ENCODE data around the gene CD160. TPM values are rescaled to one million over a fixed set of nuclear protein-coding genes. Genes with fewer than 3 reads are reported as not detected.
"Not testable (repeated sequence)": the region's sequence is repeated elsewhere in the genome, so short reads cannot be mapped to it uniquely, and the experiment has no call there.

The CD160 gene, protein sequence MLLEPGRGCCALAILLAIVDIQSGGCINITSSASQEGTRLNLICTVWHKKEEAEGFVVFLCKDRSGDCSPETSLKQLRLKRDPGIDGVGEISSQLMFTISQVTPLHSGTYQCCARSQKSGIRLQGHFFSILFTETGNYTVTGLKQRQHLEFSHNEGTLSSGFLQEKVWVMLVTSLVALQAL
- not detected in 2 replicates for total RNA-seq (2014; rRNA removed; shearing (Covaris generic); ENCODE audit: low replicate concordance)

DNA sequence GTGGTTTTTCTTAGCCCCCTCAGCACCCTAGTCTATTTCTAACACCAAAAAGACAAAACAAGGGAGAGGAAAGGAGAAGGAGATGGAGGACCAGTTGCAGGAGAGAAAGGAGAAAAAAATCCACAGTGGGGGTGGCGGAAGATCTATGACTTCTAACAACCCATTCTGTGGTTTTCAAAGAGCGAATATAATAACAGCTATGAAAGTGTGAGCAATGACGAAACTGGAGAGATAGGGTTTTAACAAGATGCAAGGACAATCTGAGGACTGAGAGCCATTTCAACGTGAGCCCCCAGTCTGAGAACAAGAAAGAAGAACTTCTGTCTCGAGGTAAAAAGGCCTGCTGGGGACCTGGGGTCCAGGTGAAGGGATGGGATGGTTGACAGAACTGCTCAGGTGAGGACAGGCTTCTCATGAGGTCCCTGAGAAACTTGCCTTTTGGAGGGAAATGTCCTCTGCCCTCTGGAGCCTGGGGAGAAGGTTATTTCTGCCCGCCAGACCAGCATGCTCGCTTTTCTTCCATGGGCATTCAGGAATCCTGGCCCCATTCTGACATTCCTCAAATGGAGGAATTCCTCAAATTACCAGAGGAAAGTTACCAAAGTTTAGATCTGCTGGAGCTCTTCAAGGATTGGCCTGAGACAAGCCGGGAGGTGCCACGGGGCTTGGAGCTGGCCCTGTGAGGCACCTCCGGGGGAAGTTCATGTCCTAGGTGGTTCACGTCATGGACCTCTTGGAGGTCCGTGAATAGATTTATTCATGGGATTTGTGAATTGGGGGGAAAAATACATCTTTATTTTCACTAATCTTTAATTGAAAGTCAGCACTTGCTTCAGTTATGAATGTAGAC is at the start of gene CD160:
TSS of gene CD160 (plus strand) at position 270 of the 850 bp plus-strand sequence. CDS start 8,829 bp downstream, outside the sequence.
- Histone ChIP-seq H2AFZ (ENCODE audit: low read length) (no peak within 1 kb of the TSS), H3K9me2 (replicated peaks; ENCODE audit: insufficient read depth, low read length) (no peaks in the 10 kb centered on the region), H3K27ac (ENCODE audit: low read length) (no peak within 1 kb of the TSS), H3K4me1 (ENCODE audit: low read length) (peaks cover 7% of the 10 kb centered on the region), H3K9ac (ENCODE audit: low read length) (no peak within 1 kb of the TSS), H4K20me1 (ENCODE audit: insufficient read depth, low read depth, low read length) (no peaks in the 10 kb centered on the region), H3K4me3 (ENCODE audit: low read length) (no peak within 1 kb of the TSS), H3K9me3 (ENCODE audit: low read length) (no peaks in the 10 kb centered on the region), H3K4me2 (ENCODE audit: low read depth, low read length, poor library complexity, severe bottlenecking) (no peak within 1 kb of the TSS), H3K36me3 (ENCODE audit: insufficient read depth, low read length) (no peaks in the 10 kb centered on the region), H3K79me2 (ENCODE audit: low read length) (no peaks in the 10 kb centered on the region), H3K27me3 (ENCODE audit: low read length) (no peaks in the 10 kb centered on the region)
- no peak for DNase-seq

DNA sequence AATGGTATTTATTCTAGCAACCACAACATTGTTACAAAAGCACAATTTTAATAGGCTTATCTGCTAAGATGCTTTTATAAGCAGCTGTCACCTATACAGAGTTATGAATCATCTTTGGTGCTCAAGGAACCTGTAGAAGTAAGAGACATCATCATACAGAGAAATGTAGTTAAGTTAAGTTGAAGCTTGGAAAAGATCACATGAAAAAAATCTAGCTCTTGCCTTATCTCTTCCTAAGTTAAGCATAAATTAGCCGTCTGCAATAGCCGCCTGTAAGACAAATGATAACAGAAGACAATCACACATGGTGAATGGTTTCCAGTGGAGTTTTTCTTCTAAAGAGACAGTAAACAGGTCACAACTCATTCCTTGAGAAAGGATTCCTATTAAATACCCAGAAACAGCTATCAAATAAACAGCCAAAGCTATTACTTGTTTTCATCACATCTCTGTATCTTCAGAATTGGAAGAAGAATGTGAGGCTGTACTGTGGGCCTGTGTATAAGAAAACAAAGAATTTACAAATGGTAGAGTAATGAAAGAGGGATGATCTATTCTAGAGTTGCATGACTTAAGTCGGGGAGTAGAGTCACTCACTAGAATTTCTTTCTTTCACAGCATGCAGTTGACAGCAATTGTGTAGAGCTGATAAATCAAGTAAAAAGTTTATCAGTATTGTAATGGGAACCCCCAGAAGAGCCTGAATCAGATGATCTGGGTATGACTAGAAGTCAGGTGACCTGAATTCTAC is 48.1 kb upstream of the CD160 start:
- H3K36me3 ChIP-seq (ENCODE audit: insufficient read depth, low read length); H4K20me1 ChIP-seq (ENCODE audit: insufficient read depth, low read depth, low read length); H3K4me1 ChIP-seq (ENCODE audit: low read length); H3K27ac ChIP-seq (ENCODE audit: low read length); H3K4me3 ChIP-seq (ENCODE audit: low read length); H3K79me2 ChIP-seq (ENCODE audit: low read length); DNase-seq; H3K27me3 ChIP-seq (ENCODE audit: low read length); H2AFZ ChIP-seq (ENCODE audit: low read length); H3K4me2 ChIP-seq (ENCODE audit: low read depth, low read length, poor library complexity, severe bottlenecking); H3K9ac ChIP-seq (ENCODE audit: low read length); H3K9me3 ChIP-seq (ENCODE audit: low read length); H3K9me2 ChIP-seq (replicated peaks; ENCODE audit: insufficient read depth, low read length): not testable (repeated sequence)

DNA sequence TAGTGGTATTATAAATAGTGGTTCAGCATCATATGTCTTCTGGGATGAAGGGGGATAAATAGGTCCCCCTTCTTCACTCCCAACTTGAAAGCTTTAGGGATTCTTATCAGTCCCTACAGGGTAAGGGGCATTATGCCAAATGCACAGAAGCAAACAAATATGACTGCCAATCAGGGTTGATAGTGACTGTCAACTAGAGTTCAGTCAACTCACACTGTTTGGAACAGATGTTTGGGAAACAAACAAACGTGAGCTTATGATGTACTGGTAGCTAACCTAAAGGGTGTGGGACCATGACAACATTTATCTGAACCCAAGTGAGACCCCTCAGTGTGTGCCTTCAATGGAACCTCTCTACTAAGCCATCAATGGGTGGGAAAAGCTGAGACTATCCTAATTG is 46.1 kb upstream of the CD160 start:
- H3K9ac ChIP-seq (ENCODE audit: low read length); H3K4me2 ChIP-seq (ENCODE audit: low read depth, low read length, poor library complexity, severe bottlenecking); H3K9me3 ChIP-seq (ENCODE audit: low read length); DNase-seq; H4K20me1 ChIP-seq (ENCODE audit: insufficient read depth, low read depth, low read length); H3K79me2 ChIP-seq (ENCODE audit: low read length); H3K4me3 ChIP-seq (ENCODE audit: low read length); H3K27ac ChIP-seq (ENCODE audit: low read length); H2AFZ ChIP-seq (ENCODE audit: low read length); H3K9me2 ChIP-seq (replicated peaks; ENCODE audit: insufficient read depth, low read length); H3K36me3 ChIP-seq (ENCODE audit: insufficient read depth, low read length); H3K4me1 ChIP-seq (ENCODE audit: low read length); H3K27me3 ChIP-seq (ENCODE audit: low read length): not testable (repeated sequence)

DNA sequence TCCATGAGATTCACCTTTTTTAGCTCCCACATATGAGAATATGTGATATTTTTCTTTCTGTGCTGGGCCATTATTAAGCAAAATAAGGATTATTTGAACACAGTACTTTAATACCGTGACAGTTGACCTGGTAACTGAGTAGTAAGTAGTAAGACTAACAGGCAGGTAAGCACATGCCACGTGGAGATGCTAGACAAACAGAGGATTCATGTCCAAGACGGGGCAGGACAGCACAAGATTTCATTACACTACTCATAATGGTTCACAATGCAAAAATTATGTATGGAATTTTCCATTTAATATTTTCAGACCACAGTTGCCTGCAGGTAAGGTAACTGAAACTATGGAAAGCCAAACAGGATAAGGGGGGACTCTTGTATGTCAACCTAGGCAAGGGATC is 34.4 kb upstream of the CD160 start:
- not testable (repeated sequence) for H3K27me3 ChIP-seq (ENCODE audit: low read length); H3K9ac ChIP-seq (ENCODE audit: low read length); H3K36me3 ChIP-seq (ENCODE audit: insufficient read depth, low read length); H3K79me2 ChIP-seq (ENCODE audit: low read length); H3K27ac ChIP-seq (ENCODE audit: low read length); DNase-seq; H3K4me2 ChIP-seq (ENCODE audit: low read depth, low read length, poor library complexity, severe bottlenecking); H2AFZ ChIP-seq (ENCODE audit: low read length); H3K9me2 ChIP-seq (replicated peaks; ENCODE audit: insufficient read depth, low read length); H3K4me1 ChIP-seq (ENCODE audit: low read length); H4K20me1 ChIP-seq (ENCODE audit: insufficient read depth, low read depth, low read length); H3K4me3 ChIP-seq (ENCODE audit: low read length); H3K9me3 ChIP-seq (ENCODE audit: low read length)

DNA sequence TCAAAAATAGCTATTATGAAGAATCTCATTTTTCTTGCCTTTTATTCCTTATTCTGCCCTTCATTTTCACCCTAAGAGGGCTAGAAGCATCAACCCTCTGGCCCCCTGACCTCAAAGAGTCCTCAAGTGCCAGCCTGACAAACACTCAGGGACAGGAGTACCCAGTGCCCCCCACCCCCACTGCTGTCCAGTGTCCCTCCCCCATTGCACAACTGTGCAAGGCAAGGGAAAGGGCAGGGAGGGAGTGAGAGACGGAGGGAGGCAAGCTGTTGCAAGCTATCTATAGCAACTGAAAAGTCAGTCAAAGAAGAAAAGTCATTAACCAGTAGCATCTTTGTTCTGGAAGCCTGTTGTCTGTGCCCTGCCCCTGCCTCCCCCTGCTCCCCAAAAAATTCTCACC is 33.2 kb upstream of the CD160 start:
- H2AFZ ChIP-seq (ENCODE audit: low read length); H3K79me2 ChIP-seq (ENCODE audit: low read length); H3K4me3 ChIP-seq (ENCODE audit: low read length); H3K9me3 ChIP-seq (ENCODE audit: low read length); H3K36me3 ChIP-seq (ENCODE audit: insufficient read depth, low read length); H3K27me3 ChIP-seq (ENCODE audit: low read length); H3K9ac ChIP-seq (ENCODE audit: low read length); H3K4me2 ChIP-seq (ENCODE audit: low read depth, low read length, poor library complexity, severe bottlenecking); H3K9me2 ChIP-seq (replicated peaks; ENCODE audit: insufficient read depth, low read length); DNase-seq; H4K20me1 ChIP-seq (ENCODE audit: insufficient read depth, low read depth, low read length); H3K27ac ChIP-seq (ENCODE audit: low read length); H3K4me1 ChIP-seq (ENCODE audit: low read length): not testable (repeated sequence)

DNA sequence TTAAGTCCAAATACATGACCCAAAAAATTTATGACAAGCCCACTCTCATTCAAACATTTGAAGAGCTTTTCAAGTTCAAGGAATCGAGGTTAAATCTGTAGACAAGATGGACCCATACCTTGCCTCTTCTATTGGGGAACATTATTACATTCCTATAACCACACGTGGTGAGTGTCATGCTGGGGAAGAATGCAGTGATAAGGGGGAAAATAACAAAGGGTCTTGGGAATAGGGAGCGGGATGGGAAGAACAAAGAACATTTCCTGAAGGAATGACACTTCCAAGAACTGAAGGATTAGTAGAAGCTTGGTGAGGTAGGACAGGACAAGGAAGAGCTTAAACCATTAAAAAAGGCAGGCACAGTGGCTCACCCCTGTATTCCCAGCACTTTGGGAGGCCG is 31.0 kb upstream of the CD160 start:
- Histone ChIP-seq H3K27ac (ENCODE audit: low read length) (no peak overlapping the region), H2AFZ (ENCODE audit: low read length) (no peak overlapping the region)
- no peak for DNase-seq

DNA sequence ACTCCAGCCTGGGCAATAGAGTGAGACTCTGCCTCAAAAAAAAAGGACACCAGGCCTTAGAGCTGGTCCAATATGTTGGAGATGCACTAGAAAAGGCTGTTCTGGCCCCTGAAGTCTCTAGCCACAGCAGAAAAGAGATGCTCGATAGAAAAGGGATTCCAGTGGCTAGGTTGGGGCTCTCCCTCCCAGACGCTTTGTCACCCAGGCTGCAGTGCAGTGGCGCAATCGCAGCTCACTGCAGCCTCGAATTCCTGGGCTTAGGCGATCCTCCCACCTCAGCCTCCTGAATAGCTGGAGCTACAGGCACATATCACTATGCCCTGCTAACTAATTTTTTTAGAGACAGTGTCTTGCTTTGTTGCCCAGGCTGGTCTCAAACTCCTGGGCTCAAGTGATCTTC is 30.4 kb upstream of the CD160 start:
- Histone ChIP-seq H3K27me3 (ENCODE audit: low read length) (no peaks in the 10 kb centered on the region), H2AFZ (ENCODE audit: low read length) (no peak overlapping the region), H3K4me2 (ENCODE audit: low read depth, low read length, poor library complexity, severe bottlenecking) (no peak overlapping the region), H3K79me2 (ENCODE audit: low read length) (no peaks in the 10 kb centered on the region), H3K4me3 (ENCODE audit: low read length) (no peak overlapping the region), H3K27ac (ENCODE audit: low read length) (no peak overlapping the region), H3K9me3 (ENCODE audit: low read length) (no peaks in the 10 kb centered on the region), H3K36me3 (ENCODE audit: insufficient read depth, low read length) (no peaks in the 10 kb centered on the region), H3K4me1 (ENCODE audit: low read length) (no peaks in the 10 kb centered on the region), H3K9ac (ENCODE audit: low read length) (no peak overlapping the region), H4K20me1 (ENCODE audit: insufficient read depth, low read depth, low read length) (no peaks in the 10 kb centered on the region), H3K9me2 (replicated peaks; ENCODE audit: insufficient read depth, low read length) (no peaks in the 10 kb centered on the region)
- DNase-seq = no peak

More for the DNA sequence above, 31.0 kb upstream of the CD160 start:
- H3K27me3 ChIP-seq (ENCODE audit: low read length) = no peaks in the 10 kb centered on the region
- no peaks in the 10 kb centered on the region for H3K79me2 ChIP-seq (ENCODE audit: low read length)
- no peaks in the 10 kb centered on the region for H3K36me3 ChIP-seq (ENCODE audit: insufficient read depth, low read length)
- H3K9me2 ChIP-seq (replicated peaks; ENCODE audit: insufficient read depth, low read length) = no peaks in the 10 kb centered on the region
- no peak overlapping the region for H3K4me2 ChIP-seq (ENCODE audit: low read depth, low read length, poor library complexity, severe bottlenecking)
- H3K4me3 ChIP-seq (ENCODE audit: low read length) = no peak overlapping the region
- H3K9me3 ChIP-seq (ENCODE audit: low read length) = no peaks in the 10 kb centered on the region
- H3K4me1 ChIP-seq (ENCODE audit: low read length) = no peaks in the 10 kb centered on the region
- no peak overlapping the region for H3K9ac ChIP-seq (ENCODE audit: low read length)
- H4K20me1 ChIP-seq (ENCODE audit: insufficient read depth, low read depth, low read length) = no peaks in the 10 kb centered on the region

DNA sequence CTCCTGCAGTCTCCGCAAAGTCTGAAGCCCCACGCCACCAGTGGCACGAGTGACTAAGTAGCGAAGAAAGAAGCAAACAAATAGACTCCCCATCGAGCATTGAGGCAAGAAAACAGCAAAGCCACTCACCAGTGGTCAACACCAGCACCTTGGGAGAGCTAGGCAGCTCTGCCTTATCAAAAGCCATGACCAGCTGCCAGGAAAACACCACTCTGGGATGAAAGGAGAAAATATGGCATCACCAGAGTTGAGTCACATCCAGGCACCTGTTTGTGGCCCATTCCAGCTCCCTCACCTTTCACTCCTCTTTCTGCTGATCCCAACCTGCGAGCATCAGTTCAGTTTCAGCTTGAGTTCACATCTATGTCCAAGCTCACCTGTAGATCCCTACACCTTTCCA is 29.4 kb upstream of the CD160 start:
- no peak overlapping the region for H3K4me3 ChIP-seq (ENCODE audit: low read length)
- H3K27me3 ChIP-seq (ENCODE audit: low read length) = no peaks in the 10 kb centered on the region
- H3K9me2 ChIP-seq (replicated peaks; ENCODE audit: insufficient read depth, low read length) = no peaks in the 10 kb centered on the region

More for the DNA sequence above, 29.4 kb upstream of the CD160 start:
- Histone ChIP-seq H3K27ac (ENCODE audit: low read length) (no peak overlapping the region), H3K4me2 (ENCODE audit: low read depth, low read length, poor library complexity, severe bottlenecking) (no peak overlapping the region), H2AFZ (ENCODE audit: low read length) (no peak overlapping the region), H3K9me3 (ENCODE audit: low read length) (no peaks in the 10 kb centered on the region), H3K4me1 (ENCODE audit: low read length) (no peaks in the 10 kb centered on the region), H3K79me2 (ENCODE audit: low read length) (no peaks in the 10 kb centered on the region), H3K36me3 (ENCODE audit: insufficient read depth, low read length) (no peaks in the 10 kb centered on the region), H3K9ac (ENCODE audit: low read length) (no peak overlapping the region), H4K20me1 (ENCODE audit: insufficient read depth, low read depth, low read length) (no peaks in the 10 kb centered on the region)
- no peak for DNase-seq
